ENCODE results near the gene ZNF618.

ZNF618 gene

DNA sequence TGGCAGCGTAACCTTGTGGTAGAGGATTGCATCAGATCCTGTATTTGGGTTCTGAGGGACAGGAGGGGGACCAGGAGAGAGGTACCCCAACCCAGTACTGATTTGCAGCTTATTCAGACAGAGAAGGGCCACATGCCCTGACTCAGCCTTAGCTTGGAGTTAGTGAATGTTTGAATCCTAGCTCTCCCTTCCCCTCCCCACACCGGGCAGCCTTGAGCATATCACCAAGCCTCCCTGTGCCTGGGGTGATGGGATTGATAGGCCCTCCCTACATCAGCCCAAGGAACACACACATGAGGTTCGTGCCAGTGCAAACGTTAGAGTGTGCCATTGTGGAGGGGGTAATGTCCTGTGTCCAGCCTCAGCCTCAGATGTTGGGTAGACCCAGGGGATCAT is 130.0 kb downstream of the ZNF618 start:
- FAIRE-seq = no peak

DNA sequence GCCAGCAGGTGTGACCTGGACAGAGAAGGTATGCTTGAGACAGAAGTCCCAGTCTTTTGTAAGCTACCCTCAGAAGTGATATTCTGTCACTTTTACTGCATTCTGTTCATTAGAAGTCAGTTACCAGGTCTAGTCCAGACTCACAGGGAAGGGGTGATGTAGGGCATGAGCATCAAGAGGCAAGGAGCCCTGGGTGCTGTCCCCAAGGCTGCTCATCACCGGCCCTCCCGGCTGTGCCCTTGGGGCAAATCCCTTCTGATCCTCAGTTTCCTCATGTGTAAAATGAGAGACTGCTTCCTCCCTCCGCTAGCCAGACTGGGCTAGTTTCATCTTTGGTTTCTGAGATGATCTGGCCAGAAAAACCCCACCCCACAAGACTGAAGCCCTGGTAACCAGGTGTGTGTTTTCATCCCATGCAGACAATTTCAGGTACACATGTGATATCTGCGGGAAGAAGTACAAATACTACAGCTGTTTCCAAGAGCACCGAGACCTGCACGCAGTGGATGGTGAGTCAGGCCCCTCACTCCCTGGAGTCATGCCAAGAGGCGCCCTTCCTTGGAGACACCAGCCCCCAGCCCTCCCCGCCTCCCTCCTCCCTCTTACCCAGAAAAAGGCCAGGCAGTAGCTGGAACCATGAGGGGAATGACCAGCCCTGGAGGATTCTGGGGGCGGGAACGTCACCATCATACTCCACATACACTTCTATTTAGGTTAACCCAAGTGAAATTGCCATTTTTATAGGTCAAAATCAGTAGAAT is 131.0 kb downstream of the ZNF618 start:
- FAIRE-seq = no peak

DNA sequence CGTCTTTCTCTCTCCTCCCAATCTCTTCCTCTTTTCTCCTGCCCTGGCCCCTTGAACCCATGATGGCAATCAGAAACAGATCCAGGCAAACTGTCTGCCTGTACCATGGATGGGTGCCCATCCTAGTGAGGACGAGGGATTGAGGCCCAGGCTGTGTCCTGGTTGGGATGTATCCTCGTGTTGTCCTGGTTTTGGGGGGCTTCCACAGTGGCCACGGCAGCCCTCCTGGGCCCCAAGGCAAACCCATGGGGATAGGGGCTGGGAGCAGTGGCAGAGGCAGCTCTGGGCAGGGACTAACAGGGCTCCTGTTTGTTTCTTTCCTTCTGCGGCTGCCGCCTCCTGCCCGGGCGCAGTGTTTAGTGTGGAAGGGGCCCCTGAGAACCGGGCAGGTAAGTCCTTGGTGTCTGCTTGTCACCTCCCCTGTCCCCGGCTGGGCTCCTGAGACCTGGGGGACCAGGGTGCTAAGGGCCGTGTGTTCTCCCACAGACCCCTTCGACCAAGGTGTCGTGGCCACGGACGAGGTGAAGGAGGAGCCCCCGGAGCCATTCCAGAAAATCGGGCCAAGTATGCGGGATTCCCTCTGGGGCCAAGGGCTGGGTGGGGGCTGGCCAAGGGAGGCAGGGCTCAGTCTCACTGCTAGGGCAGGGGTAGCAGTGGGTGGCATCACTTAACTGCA is 132.0 kb downstream of the ZNF618 start:
- FAIRE-seq = no peak

DNA sequence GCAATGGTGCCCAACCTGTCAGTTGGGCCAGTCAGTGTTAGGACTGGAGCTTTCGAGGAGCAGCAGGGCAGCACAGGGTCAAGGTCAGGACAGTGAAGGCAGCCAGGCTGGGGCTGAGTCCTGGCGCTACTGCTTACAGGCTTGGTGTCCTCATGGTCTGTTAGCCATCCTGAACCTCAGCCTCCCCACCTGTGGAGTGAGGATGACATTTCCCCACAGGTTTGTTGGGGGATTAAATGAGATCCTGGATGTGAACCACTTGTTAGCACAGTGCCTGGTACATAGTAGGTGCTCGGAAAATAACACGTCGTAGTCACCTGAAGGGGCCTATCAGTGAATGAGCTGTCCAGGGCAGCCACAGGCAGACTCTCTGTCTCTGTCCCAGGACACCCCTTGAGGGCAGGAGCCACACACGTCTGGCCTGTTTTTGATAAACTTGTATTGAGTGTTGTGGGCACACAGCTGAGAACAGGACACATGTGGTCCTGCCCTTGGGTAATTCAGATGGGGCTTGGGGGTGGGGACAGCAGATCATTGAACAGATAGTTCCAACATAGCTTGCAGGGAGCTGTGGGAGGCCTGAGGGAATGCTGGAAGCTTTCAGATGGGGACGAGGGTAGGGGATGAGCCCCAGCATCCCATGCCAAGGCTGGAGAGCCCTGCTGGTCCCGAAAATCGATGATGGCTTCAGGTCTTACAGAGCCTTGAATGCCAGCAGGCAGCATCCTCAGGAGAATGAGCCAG is 132.7 kb downstream of the ZNF618 start:
- no peak for FAIRE-seq

- FAIRE-seq = no peak
Measured at GRCh38 chr9:114011313-114011712, 135.2 kb downstream of the ZNF618 start.

DNA sequence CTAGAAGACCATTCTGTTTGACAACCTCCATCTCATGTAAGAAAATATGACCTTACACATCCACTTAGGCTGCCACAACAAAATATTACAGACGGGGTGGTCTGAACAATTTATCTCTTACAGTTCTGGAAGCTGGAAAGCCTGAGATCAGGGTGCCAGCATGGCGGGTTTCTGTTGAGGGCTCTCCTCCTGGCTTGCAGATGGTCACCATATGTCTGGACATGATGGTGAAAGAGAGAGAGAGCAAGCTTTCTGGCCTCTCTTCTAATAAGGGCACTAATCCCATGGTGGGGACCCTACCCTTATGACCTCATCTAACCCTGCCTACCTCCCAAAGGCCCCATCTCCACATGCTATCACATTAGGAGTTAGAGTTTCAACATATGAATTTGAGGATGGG is 136.0 kb downstream of the ZNF618 start:
- no peak for FAIRE-seq

GRCh38 chr9:114014044-114014443 is 137.9 kb downstream of the ZNF618 start:
- FAIRE-seq = no peak

GRCh38 chr9:114015607-114016006 is 139.5 kb downstream of the ZNF618 start:
- FAIRE-seq = no peak

- FAIRE-seq = no peak
Measured at GRCh38 chr9:114016101-114016500, 140.0 kb downstream of the ZNF618 start.

DNA sequence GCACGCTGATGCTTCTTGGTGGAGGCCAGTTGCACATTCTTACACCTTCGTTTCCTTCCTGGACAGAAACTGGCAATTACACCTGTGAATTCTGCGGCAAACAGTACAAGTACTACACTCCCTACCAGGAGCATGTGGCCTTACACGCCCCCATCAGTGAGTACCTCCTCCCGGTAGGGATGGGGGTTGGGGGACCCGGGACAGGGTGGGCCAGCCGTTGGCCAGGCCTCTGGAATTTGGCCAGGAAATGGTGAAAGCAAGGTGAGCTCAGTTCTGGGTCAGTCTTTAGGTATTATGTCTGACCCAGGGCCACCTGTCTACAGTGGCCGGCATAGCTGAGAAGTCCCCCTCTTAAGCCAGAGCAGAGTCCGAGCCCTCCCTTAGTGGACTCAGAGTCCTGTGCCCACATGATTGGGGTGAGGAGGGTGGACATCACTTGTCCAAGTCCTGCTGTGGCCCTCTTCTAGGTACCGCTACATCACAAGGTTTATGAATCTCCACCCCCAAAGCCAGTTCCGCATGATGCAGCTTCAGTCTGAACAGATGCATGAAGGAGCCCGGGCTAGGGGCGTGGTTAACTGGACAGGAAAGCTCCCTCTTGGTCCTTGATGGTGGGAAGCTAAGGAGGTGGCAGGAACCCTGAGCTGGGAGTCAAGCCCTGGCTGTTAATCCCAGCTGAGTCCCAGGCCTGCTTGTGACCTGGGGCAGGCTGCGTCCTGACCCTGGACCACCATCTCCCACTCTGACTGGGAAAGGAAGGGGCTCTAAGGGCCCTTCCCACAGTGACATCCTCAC is 140.7 kb downstream of the ZNF618 start:
- no peak for FAIRE-seq

GRCh38 chr9:114017741-114018715 is 141.9 kb downstream of the ZNF618 start:
- FAIRE-seq = no peak

DNA sequence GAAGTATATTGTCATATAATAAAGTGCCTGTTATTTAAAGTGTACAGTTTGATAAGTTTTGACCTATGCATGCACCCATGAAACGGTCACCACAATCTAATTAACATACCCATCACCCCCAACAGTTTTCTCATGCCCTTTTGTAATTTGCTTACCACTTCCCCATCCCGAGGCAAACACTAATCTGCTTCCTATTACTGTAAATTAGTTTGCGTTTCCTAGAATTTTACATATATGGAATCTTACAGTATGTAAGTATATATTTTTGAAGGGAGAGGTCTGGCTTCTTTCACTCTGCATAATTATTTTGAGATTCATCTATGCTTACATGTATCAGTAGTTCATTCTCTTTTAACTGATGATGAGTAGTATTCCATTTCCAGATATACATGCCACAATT is 145.5 kb downstream of the ZNF618 start:
- FAIRE-seq = no peak

DNA sequence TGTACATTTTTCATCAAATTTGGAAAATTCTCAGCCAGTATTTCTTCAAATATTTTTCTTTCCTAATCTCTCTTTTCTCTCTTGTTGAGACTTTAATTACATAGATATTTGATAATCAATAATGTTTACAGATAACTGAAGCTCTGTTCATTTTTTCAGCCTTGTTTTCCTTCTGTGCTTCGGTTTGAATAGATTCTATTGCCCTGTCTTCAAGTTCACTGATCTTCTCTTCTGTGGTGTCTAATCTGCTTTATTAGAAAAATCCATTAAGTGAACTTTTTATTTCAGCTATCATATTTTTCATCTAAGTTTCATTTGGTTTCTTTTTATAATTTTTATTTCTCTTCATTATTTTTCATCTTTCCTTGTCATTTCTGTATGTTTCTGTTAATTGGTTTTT is 147.9 kb downstream of the ZNF618 start:
- no peak for FAIRE-seq

DNA sequence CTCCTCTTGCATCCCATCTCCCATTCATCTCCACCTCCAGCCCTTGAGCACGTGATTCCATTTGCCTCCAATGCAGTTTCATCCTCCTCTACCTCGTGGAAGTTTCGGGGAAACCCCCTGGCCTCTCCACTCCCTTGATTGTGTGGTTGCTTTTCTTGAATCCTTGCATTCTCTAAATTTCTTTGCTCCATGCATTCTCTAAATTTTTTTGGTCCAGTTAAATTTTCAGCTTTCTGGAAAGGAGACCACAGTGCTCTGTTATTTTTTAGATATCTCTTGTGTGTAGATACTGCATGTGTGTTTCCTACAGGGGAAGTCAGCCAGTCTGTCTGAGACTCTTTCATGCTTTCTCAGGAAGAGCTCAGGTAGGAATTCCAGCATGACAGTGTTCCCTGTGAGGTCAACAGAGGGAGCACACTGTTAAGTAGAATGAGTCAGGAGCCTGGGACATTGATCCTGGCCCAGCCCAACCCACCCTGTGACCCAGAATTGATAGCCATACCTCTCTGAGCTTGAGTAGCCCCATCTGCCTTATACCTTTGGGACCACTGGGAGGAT is 149.2 kb downstream of the ZNF618 start:
- no peak for FAIRE-seq

- FAIRE-seq = no peak
Measured at GRCh38 chr9:114025760-114026159, 149.7 kb downstream of the ZNF618 start.

- FAIRE-seq = no peak
Measured at GRCh38 chr9:114026335-114026734, 150.2 kb downstream of the ZNF618 start.

DNA sequence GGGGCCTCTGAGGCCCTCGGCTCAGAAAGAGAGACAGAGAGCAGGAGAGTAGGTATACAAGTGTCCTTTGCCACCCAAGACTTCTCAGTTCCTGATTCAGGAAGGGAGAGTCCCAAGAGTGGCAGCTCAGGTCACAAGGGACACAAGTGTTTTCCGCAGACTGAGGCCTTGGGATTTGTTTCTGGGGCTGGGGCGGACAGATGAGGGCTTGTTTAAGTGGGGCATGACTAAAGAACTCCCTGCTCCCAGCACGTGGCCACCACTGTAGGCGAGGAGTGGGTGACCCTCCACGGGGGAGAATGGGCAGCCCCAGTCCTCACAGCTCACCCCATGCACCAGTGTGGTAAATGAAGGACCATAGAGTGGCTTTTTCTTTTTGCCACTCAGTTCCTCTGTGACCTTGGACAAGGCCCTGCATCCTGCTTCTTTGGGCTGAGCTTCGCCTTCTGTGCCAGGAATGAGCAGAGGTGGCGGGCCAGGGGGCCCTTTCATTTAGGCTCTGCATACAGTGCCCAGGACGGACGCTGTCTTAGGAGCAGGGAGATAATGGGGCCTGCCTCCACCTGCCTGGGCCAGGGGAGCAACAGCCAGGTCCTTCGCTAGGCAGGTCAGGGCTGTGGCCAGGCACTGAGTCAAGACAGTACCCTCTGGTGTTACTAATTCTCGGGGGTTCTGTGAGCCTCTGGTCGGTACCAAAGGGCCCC is 151.2 kb downstream of the ZNF618 start:
- no peak for FAIRE-seq

DNA sequence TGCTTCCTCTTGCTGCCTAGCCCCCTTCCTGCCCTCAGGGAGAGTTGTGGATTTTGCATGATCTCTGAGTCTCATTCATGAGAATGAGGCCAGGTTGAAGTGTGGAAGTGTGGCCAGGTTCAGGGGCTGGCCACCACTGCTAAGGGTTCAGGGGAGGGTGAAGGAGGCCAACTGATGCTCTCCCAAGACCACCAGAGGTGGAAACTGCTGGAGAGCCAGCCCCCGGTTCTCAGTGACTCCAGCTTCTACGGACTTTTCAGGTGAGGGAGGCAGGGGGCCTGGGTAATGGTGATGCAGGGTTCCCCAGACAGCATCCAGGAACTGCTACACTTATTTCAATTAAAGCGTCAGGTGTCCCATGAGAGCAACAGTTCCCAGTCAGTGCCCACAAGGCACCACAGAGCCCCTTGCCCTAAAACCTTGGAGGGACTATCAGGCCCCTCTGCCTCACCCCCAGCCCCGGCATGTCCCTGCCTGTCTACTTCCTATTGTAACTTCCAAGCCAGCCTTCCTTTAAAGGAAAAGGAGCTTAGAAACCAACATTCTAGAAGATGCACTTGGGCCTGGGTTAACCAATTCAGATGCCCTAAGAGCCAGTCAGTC is 151.9 kb downstream of the ZNF618 start:
- no peak for FAIRE-seq

GRCh38 chr9:114028646-114029045 is 152.5 kb downstream of the ZNF618 start:
- FAIRE-seq = no peak

Measured in TTC549 (cell line).